Endothelial cell of umbilical vein (primary cell): ENCODE data around the gene POLR2B. TPM values are rescaled to one million over a fixed set of nuclear protein-coding genes. Genes with fewer than 3 reads are reported as not detected.

Experiments used
- BruUV-seq: library from RNA; stranded (reverse); fragments of 400-500 nt; replicated peaks from 2 replicates; lab custom pipeline; 2021; lab: Mats Ljungman, UMichigan
- CTCF ChIA-PET: fragments of 300-600, 350-600 bp; sonication (Branson Sonifier 250); formaldehyde crosslinking; loops from one replicate; lab custom pipeline; 2021; ENCODE audit warnings: antibody characterized with exemption, inconsistent platforms; lab: Charles Lee
- POLR2A ChIA-PET: fragments of 300-600, 350-600 bp; sonication (Branson Sonifier 250); formaldehyde crosslinking; loops from one replicate; lab custom pipeline; 2021; ENCODE audit warnings: antibody characterized with exemption, inconsistent platforms; lab: Charles Lee
- DNase-seq: peaks from one replicate; pipeline ENCODE4 v3.0.0-alpha.2; 2011; ENCODE audit warnings: low read depth, low spot score
- FAIRE-seq: peaks from 2 replicates; lab custom pipeline; 2011; peaks lifted over from hg19 to GRCh38; lab: Jason Lieb, UNC
- H2AFZ ChIP-seq: 2 replicates; pipeline ENCODE4 v1.6.0; 2012; ENCODE audit warnings: low read depth, low read length, control low read depth, inconsistent platforms
- H3K27ac ChIP-seq: 2 replicates; pipeline ENCODE4 v1.5.1; 2011; ENCODE audit warnings: low read depth, mild to moderate bottlenecking, control low read depth, low read length, moderate library complexity; ENCODE audit not compliant: insufficient read depth
- H3K27me3 ChIP-seq, 2 experiments: 2 replicates each; pipeline versions ENCODE4 v1.6.0 to v1.6.1; 2011; ENCODE audit warnings: low read length in 2 of 2, mixed read lengths in 1 of 2; ENCODE audit not compliant: control insufficient read depth in 2 of 2, insufficient read depth in 2 of 2
- H3K36me3 ChIP-seq, 2 experiments: 2 replicates in 1 of 2; 3 replicates in 1 of 2; pipeline ENCODE4 v1.5.1; 2011; ENCODE audit warnings: low read length in 2 of 2, mild to moderate bottlenecking in 1 of 2, moderate library complexity in 1 of 2; ENCODE audit not compliant: control insufficient read depth in 2 of 2, insufficient read depth in 2 of 2; ENCODE audit errors: extremely low read depth in 1 of 2
- H3K4me1 ChIP-seq: 3 replicates; pipeline ENCODE4 v1.5.1; 2011; ENCODE audit warnings: mild to moderate bottlenecking, low read length; ENCODE audit not compliant: control insufficient read depth, insufficient read depth; ENCODE audit errors: extremely low read depth
- H3K4me2 ChIP-seq: 2 replicates; pipeline ENCODE4 v1.6.1; 2011; ENCODE audit warnings: low read length, control low read depth, mixed read lengths; ENCODE audit not compliant: insufficient read depth
- H3K4me3 ChIP-seq, 3 experiments: fragments of 200-600 bp in 1 of 3; sonication (generic), shearing (Covaris generic) in 1 of 3; replicated peaks in 1 of 3; 2 replicates each; pipeline ENCODE4 v1.5.1; 2011 to 2016; ENCODE audit warnings: control low read depth in 3 of 3, low read length in 3 of 3, mild to moderate bottlenecking in 2 of 3, inconsistent platforms in 1 of 3, low read depth in 1 of 3, moderate library complexity in 1 of 3; ENCODE audit not compliant: insufficient read depth in 1 of 3
- H3K79me2 ChIP-seq: 2 replicates; pipeline ENCODE4 v1.6.0; 2012; ENCODE audit warnings: low read length, inconsistent platforms; ENCODE audit not compliant: control insufficient read depth, insufficient read depth
- H3K9ac ChIP-seq: replicated peaks from 2 replicates; pipeline ENCODE3; 2011; ENCODE audit warnings: low read length, control low read depth; ENCODE audit not compliant: insufficient read depth; ENCODE audit errors: extremely low read depth
- H3K9me1 ChIP-seq: replicated peaks from 3 replicates; pipeline ENCODE4 v1.6.0; 2011; ENCODE audit warnings: mild to moderate bottlenecking, low read length; ENCODE audit not compliant: control insufficient read depth, insufficient read depth; ENCODE audit errors: extremely low read depth
- H3K9me3 ChIP-seq: replicated peaks from 2 replicates; pipeline ENCODE4 v1.5.1; 2012; ENCODE audit warnings: low read length, inconsistent platforms; ENCODE audit not compliant: control insufficient read depth, insufficient read depth
- H4K20me1 ChIP-seq: replicated peaks from 2 replicates; pipeline ENCODE3; 2011; ENCODE audit warnings: mild to moderate bottlenecking, low read length; ENCODE audit not compliant: control insufficient read depth, insufficient read depth; ENCODE audit errors: extremely low read depth
- CTCF ChIP-seq, 2 donors: IDR thresholded peaks; 1 replicate in 1 of 2; 2 replicates in 1 of 2; pipeline ENCODE4 v1.5.1; 2011; ENCODE audit warnings: low read length in 2 of 2, mild to moderate bottlenecking in 2 of 2, moderate library complexity in 2 of 2, control low read depth in 1 of 2, inconsistent platforms in 1 of 2, low read depth in 1 of 2; ENCODE audit not compliant: insufficient read depth in 1 of 2; ENCODE audit errors: extremely low read depth in 1 of 2
- EZH2 ChIP-seq: IDR thresholded peaks from 2 replicates; pipeline ENCODE4 v1.6.1; 2012; ENCODE audit warnings: borderline replicate concordance, low read depth, mild to moderate bottlenecking, moderate library complexity, low read length, inconsistent platforms; ENCODE audit not compliant: severe bottlenecking
- FOS ChIP-seq: IDR thresholded peaks from 2 replicates; pipeline ENCODE4 v1.6.1; 2011; ENCODE audit warnings: mild to moderate bottlenecking, low read length, moderate library complexity, borderline replicate concordance; ENCODE audit not compliant: insufficient read depth
- GATA2 ChIP-seq: IDR thresholded peaks from 2 replicates; pipeline ENCODE4 v1.7.0; 2011; ENCODE audit warnings: low read depth, mild to moderate bottlenecking, moderate library complexity, mixed read lengths, low read length; ENCODE audit not compliant: insufficient read length, insufficient read depth
- JUN ChIP-seq: IDR thresholded peaks from 2 replicates; pipeline ENCODE4 v1.6.1; 2011; ENCODE audit warnings: borderline replicate concordance, low read depth; ENCODE audit not compliant: insufficient read length, insufficient read depth
- MAX ChIP-seq: IDR thresholded peaks from 2 replicates; pipeline ENCODE4 v1.6.1; 2011; ENCODE audit not compliant: insufficient read depth, insufficient read length
- MYC ChIP-seq: IDR thresholded peaks from one replicate; pipeline ENCODE4 v1.6.1; 2011; ENCODE audit warnings: mild to moderate bottlenecking, low read depth, low read length
- POLR2A ChIP-seq: IDR thresholded peaks from 2 replicates; pipeline ENCODE4 v1.6.1; 2012; ENCODE audit warnings: low read depth, mild to moderate bottlenecking, control low read depth, low read length
- POLR2AphosphoS5 ChIP-seq: IDR thresholded peaks from 2 replicates; pipeline ENCODE4 v1.6.1; 2012; ENCODE audit warnings: low read depth, mild to moderate bottlenecking, control low read depth, low read length, moderate library complexity; ENCODE audit not compliant: insufficient read depth
- dilution Hi-C: fragments of 300-500 bp; cut with MboI; formaldehyde crosslinking; loops from one replicate; pipeline ENCODE4 v1.15.0; 2019; ENCODE audit warnings: low sequenced_read_pairs; ENCODE audit not compliant: extremely low pct_ligation_motif_present
- intact Hi-C: fragments of 100-400 bp; cut with micrococcal nuclease; formaldehyde crosslinking; loops from one replicate; pipeline ENCODE4 v1.10.0; 2022
- polyA plus RNA-seq, 4 experiments: library from polyadenylated mRNA; depleted of rRNA in 3 of 4; stranded (reverse) in 3 of 4; unstranded in 1 of 4; fragments of >200 nt; gene quantifications; 2 replicates each; pipeline versions ENCODE4 v1.2.1 to v1.2.3, GENCODE V29; 2011 to 2012; ENCODE audit warnings: missing spikeins in 1 of 4
- total RNA-seq: library from RNA; stranded (reverse); gene quantifications from 2 replicates; pipeline ENCODE4 v1.2.3, GENCODE V29; 2021

The POLR2B gene
- total and polyA plus RNA-seq, 2 donors (not counting 3 experiments of a cell fraction or from before 2014, with no cell fraction given): 75.5 to 148 TPM

- Histone ChIP-seq H3K4me2 (no peak overlapping the region), H2AFZ (no peak overlapping the region), H3K9ac (no peak overlapping the region), H3K9me1 (no peaks in the 10 kb centered on the region), H3K4me3 (no peak overlapping the region), H3K36me3 (no peaks in the 10 kb centered on the region), H4K20me1 (no peaks in the 10 kb centered on the region), H3K4me1 (peaks cover 8% of the 10 kb centered on the region), H3K27me3 (no peaks in the 10 kb centered on the region), H3K9me3 (no peaks in the 10 kb centered on the region), H3K79me2 (no peaks in the 10 kb centered on the region), H3K27ac (no peak overlapping the region)
- CTCF ChIA-PET: interaction anchor here (0.8 kb wide), 1 partner anchor 114 kb away, joined by 4 read pairs; no protein-coding TSS in a partner anchor
- DNase-seq (no peak), FAIRE-seq (no peak)
- BruUV-seq: no TSS peak
- TF ChIP-seq POLR2A (no peak), GATA2 (no peak), POLR2AphosphoS5 (no peak), FOS (no peak), MAX (no peak), JUN (no peak), CTCF (IDR thresholded peaks at IDR 0.05; ENCODE audit: extremely low read depth in 1 of 2, insufficient read depth in 1 of 2, low read depth in 1 of 2, low read length in 2 of 2) (no peak), EZH2 (no peak), MYC (no peak)
- intact Hi-C loops: no loop called here
- dilution Hi-C loops: no loop called here
- POLR2A ChIA-PET: no interaction called here
These were observed 24.8 kb upstream of the POLR2B start for GRCh38 chr4:56953680-56954520.
